Left ventricle myocardium inferior (tissue), 1 donor: ENCODE data around the gene ANKS1B. TPM values are rescaled to one million over a fixed set of nuclear protein-coding genes. Genes with fewer than 3 reads are reported as not detected.

ENCODE experiments used
- DNase-seq: peaks from one replicate; pipeline ENCODE4 v3.0.0-alpha.2; 2020
- H3K27ac ChIP-seq: fragments of 200-600 bp; replicated peaks from 2 replicates; pipeline ENCODE4 v1.8.0; 2021
- H3K27me3 ChIP-seq: fragments of 200-600 bp; 2 replicates; pipeline ENCODE4 v1.8.0; 2021; ENCODE audit warnings: low read depth
- H3K36me3 ChIP-seq: fragments of 200-600 bp; 2 replicates; pipeline ENCODE4 v1.8.0; 2021
- H3K4me1 ChIP-seq: fragments of 200-600 bp; 2 replicates; pipeline ENCODE4 v1.8.0; 2021
- H3K4me3 ChIP-seq: fragments of 200-600 bp; 2 replicates; pipeline ENCODE4 v1.8.0; 2021; ENCODE audit warnings: mild to moderate bottlenecking, moderate library complexity
- H3K9me3 ChIP-seq: fragments of 200-600 bp; replicated peaks from 2 replicates; pipeline ENCODE4 v1.8.0; 2021
- intact Hi-C: fragments of 100-400 bp; cut with micrococcal nuclease; formaldehyde crosslinking; loops from one replicate; pipeline ENCODE4 v1.11.0; 2022
- total RNA-seq: library from RNA; stranded (reverse); fragmentation: NEBNext Ultra II Directional; extraction: Animal tissue kit (Norgen Biotek cat#: 25700); gene quantifications from one replicate; pipeline ENCODE4 v1.2.1, GENCODE V29; 2021
- TF ChIP-seq, protein P1 (sequence below): fragments of 200-600 bp; IDR thresholded peaks from 2 replicates; pipeline ENCODE4 v1.8.0; 2021; ENCODE audit warnings: antibody characterized with exemption, mild to moderate bottlenecking, borderline replicate concordance
- donor health status: DM: no; HTN: yes; CAD: no; lungs with severe emphysema.

Gene ANKS1B
- total RNA-seq, 1 donor from 2014 or later = 1.6 TPM

DNA sequence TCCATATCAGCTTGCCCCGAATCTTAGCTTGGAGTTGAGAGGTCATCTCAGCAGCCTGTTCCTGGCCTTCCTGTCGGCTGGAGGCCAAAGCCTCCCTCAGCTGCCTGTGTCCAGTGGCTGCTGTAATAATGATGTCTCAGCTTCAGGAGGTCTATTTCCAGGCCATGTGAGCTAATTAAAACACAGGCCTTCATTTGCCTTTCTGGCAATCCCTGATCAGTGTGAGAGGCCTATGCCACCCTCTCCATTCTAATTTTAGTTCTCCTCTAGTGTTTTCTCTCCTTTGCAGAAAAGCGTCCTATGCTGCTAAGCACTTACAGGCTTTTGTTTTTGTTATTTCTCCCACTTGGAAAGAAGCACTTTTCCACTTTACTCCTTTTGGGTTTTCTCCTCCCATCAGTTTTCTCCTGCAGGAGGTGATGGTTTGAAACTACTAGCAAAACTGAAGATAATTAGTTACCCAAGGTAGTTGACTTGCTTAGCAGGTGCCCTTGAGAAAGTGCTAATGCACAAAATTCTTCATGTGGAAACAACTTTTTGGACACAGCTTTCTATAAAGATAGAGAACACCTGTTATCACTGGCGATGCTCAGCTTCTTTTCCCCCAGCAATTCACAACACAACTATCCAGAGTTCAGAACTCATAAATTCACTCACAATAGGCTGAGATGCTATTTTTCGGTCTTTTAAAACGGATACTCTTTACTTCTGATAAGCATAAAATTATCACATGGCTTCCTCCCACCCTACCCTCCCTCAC is 592.5 kb downstream of the ANKS1B start:
- no peak overlapping the region for H3K27ac ChIP-seq
- DNase-seq = no peak
- no peaks in the 10 kb centered on the region for H3K4me1 ChIP-seq
- no peak overlapping the region for H3K4me3 ChIP-seq
- no peaks in the 10 kb centered on the region for H3K9me3 ChIP-seq
- H3K27me3 ChIP-seq = no peaks in the 10 kb centered on the region
- TF ChIP-seq, protein P1, sequence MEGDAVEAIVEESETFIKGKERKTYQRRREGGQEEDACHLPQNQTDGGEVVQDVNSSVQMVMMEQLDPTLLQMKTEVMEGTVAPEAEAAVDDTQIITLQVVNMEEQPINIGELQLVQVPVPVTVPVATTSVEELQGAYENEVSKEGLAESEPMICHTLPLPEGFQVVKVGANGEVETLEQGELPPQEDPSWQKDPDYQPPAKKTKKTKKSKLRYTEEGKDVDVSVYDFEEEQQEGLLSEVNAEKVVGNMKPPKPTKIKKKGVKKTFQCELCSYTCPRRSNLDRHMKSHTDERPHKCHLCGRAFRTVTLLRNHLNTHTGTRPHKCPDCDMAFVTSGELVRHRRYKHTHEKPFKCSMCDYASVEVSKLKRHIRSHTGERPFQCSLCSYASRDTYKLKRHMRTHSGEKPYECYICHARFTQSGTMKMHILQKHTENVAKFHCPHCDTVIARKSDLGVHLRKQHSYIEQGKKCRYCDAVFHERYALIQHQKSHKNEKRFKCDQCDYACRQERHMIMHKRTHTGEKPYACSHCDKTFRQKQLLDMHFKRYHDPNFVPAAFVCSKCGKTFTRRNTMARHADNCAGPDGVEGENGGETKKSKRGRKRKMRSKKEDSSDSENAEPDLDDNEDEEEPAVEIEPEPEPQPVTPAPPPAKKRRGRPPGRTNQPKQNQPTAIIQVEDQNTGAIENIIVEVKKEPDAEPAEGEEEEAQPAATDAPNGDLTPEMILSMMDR = no peak
- H3K36me3 ChIP-seq = no peaks in the 10 kb centered on the region
- intact Hi-C loops = no loop called here

DNA sequence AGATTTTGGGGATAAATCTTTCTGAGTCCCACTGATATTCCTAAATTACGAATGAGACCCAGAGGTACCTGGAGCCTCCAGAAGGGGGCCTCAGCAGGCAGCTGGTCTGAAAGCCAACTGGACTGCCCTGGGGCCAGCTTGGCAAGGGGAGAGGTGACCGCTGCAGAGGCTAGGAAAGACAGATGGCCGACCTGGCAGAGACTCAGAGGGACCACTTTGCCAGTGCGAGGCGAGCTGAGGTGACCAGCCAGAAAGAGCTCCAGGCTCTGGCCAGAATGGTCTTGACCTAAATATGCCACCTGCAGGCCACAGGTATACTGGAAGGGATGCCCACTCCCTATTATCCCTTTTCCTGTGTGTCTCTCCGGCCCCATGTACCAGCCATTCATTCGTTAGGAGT is 594.0 kb downstream of the ANKS1B start:
- no peaks in the 10 kb centered on the region for H3K9me3 ChIP-seq
- intact Hi-C loops = no loop called here
- H3K27ac ChIP-seq = no peak overlapping the region
- DNase-seq = no peak
- no peaks in the 10 kb centered on the region for H3K4me1 ChIP-seq
- no peaks in the 10 kb centered on the region for H3K27me3 ChIP-seq
- TF ChIP-seq, protein P1 = peak; percentile 10
- H3K4me3 ChIP-seq = no peak overlapping the region
- no peaks in the 10 kb centered on the region for H3K36me3 ChIP-seq

DNA sequence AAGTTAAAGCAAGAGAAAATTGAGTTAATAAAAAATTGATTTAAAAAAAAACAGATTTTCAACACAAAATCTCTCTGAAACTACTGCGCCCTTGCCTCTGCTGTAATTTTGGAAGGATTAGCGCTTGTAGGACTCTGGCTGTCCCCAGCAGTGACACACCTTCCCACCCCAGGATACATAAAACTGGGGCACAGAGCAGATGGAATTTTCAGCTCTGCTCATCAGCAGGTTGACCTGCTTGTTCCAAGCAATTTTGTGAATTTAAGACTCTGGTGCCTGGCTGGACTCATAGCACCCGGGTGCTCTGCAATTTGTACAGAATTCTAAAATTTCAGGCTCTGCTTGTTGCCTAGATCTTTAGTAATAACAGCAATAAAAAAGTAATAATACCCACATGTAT is 595.0 kb downstream of the ANKS1B start:
- intact Hi-C loops = no loop called here
- Histone ChIP-seq H3K27me3 (no peaks in the 10 kb centered on the region), H3K27ac (no peak overlapping the region), H3K9me3 (no peaks in the 10 kb centered on the region), H3K4me3 (no peak overlapping the region), H3K36me3 (no peaks in the 10 kb centered on the region), H3K4me1 (no peaks in the 10 kb centered on the region)
- DNase-seq = no peak
- TF ChIP-seq, protein P1 = no peak

DNA sequence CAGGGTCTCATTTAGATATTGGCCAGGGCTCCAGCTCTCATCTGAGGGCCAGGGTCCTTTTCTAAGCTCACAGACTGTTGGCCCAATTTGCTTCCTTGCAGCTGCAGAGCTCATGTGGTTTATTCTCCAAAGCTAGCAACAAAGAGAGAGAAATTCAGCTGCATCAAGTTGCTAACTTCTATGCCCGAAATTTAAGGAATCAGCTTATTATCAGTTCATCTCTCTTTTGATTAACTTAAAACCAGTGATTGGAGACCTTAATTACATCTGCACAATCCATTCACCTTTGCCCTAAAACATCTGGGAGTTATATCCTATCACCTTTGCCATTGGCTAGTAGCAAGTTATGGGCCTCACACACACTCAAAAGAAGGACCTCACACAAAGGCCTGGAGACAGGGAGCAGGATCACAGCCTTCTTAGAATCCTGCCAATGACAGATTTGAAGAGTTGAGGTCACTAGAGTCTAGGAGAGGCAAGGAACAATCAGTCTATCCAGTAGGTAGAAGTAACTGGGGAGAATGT is 596.0 kb downstream of the ANKS1B start:
- Histone ChIP-seq H3K36me3 (no peaks in the 10 kb centered on the region), H3K27me3 (no peaks in the 10 kb centered on the region), H3K9me3 (no peaks in the 10 kb centered on the region), H3K4me1 (no peaks in the 10 kb centered on the region), H3K27ac (no peak overlapping the region), H3K4me3 (no peak overlapping the region)
- intact Hi-C loops = no loop called here
- DNase-seq = no peak
- TF ChIP-seq, protein P1 = no peak

DNA sequence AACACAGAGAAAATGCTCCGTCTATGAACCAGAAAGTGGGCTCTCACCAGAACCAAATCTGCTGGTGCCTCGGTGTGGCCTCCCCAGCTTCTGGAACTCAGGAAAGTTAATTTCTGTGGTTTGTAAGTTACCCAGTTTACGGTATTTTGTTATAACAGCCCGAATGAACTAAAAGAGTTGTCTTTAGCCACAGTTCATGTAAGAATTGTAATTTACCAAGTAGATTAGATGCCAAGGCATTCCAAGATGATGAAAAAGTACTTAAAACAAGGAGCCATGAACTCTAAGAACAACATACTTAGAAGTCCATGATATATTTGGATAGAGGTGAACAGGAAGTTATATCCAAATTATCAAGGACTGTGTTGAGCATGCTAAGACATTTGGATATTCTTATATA is 597.1 kb downstream of the ANKS1B start:
- DNase-seq = no peak
- H3K27ac ChIP-seq = no peak overlapping the region

More for the DNA sequence above, 597.1 kb downstream of the ANKS1B start:
- Histone ChIP-seq H3K27me3 (no peaks in the 10 kb centered on the region), H3K36me3 (no peaks in the 10 kb centered on the region), H3K4me3 (no peak overlapping the region), H3K9me3 (no peaks in the 10 kb centered on the region), H3K4me1 (no peaks in the 10 kb centered on the region)
- intact Hi-C loops = no loop called here
- TF ChIP-seq, protein P1 = no peak
